HG02840 (cell line): ENCODE data around the gene SLC34A1.

Source experiments
- ATAC-seq: cut with Tn5 transposase; IDR thresholded peaks from one replicate; pipeline ENCODE4 v1.9.1; 2021; ENCODE audit warnings: mild to moderate bottlenecking, moderate library complexity, moderate number of reproducible peaks; ENCODE audit not compliant: unreplicated experiment, low FRiP score

The SLC34A1 gene

GRCh38 chr5:177429248-177430040, 45.2 kb downstream of the SLC34A1 start:
- no peak for ATAC-seq

GRCh38 chr5:177430140-177430951, 46.1 kb downstream of the SLC34A1 start:
- ATAC-seq: no peak

- no peak for ATAC-seq
Observed at GRCh38 chr5:177430972-177431316, 46.7 kb downstream of the SLC34A1 start.

- ATAC-seq: peak; percentile 41
Observed at GRCh38 chr5:177431317-177432142, 47.3 kb downstream of the SLC34A1 start.

- ATAC-seq: no peak
Observed at GRCh38 chr5:177432143-177432838, 48.1 kb downstream of the SLC34A1 start.

- no peak for ATAC-seq
Observed at GRCh38 chr5:177432839-177433657, 48.8 kb downstream of the SLC34A1 start.

- ATAC-seq: no peak
Observed at GRCh38 chr5:177433658-177434217, 49.5 kb downstream of the SLC34A1 start.

- no peak for ATAC-seq
Observed at GRCh38 chr5:177434437-177434836, 50.2 kb downstream of the SLC34A1 start.

GRCh38 chr5:177434942-177435738, 50.9 kb downstream of the SLC34A1 start:
- no peak for ATAC-seq

GRCh38 chr5:177435847-177436536, 51.8 kb downstream of the SLC34A1 start:
- no peak for ATAC-seq

- ATAC-seq: no peak
Observed at GRCh38 chr5:177437623-177438022, 53.4 kb downstream of the SLC34A1 start.

GRCh38 chr5:177438468-177438867, 54.2 kb downstream of the SLC34A1 start:
- no peak for ATAC-seq

GRCh38 chr5:177439518-177440053, 55.4 kb downstream of the SLC34A1 start:
- ATAC-seq: no peak

- ATAC-seq: no peak
Observed at GRCh38 chr5:177440211-177440989, 56.2 kb downstream of the SLC34A1 start.

- ATAC-seq: no peak
Observed at GRCh38 chr5:177440990-177441780, 57.0 kb downstream of the SLC34A1 start.
